Neuron (in vitro differentiated cells): ENCODE results near the gene LTB4R2.
A peak's percentile ranks its signal among the peaks of the same experiment; 100 is the strongest.
"Not testable (repeated sequence)": the region's sequence is repeated elsewhere in the genome, so short reads cannot be mapped to it uniquely, and the experiment has no call there.

Experiments used
- H2AFZ ChIP-seq: one replicate; pipeline ENCODE4 v1.6.1; 2013; ENCODE audit warnings: low read depth, mild to moderate bottlenecking, inconsistent platforms, low read length, moderate library complexity
- H3K27me3 ChIP-seq: one replicate; pipeline ENCODE4 v1.6.1; 2013; ENCODE audit warnings: low read length; ENCODE audit not compliant: insufficient read depth
- H3K36me3 ChIP-seq: one replicate; pipeline ENCODE4 v1.6.1; 2013; ENCODE audit warnings: low read length; ENCODE audit not compliant: insufficient read depth
- H3K4me1 ChIP-seq: one replicate; pipeline ENCODE4 v1.6.1; 2013; ENCODE audit warnings: low read length; ENCODE audit not compliant: insufficient read depth
- H3K4me3 ChIP-seq: 2 replicates; pipeline ENCODE4 v1.5.1; 2013; ENCODE audit warnings: mild to moderate bottlenecking, low read length, moderate library complexity
- H3K9me3 ChIP-seq: one replicate; pipeline ENCODE4 v1.6.1; 2013; ENCODE audit warnings: low read length

LTB4R2 gene

GRCh38 chr14:24324024-24324423, 14.1 kb downstream of the LTB4R2 start:
- Histone ChIP-seq H3K9me3 (no peaks in the 10 kb centered on the region), H3K27me3 (peaks cover 13% of the 10 kb centered on the region), H3K36me3 (no peaks in the 10 kb centered on the region), H2AFZ (no peak overlapping the region), H3K4me1 (no peaks in the 10 kb centered on the region), H3K4me3 (no peak overlapping the region)

- Histone ChIP-seq H3K9me3 (no peaks in the 10 kb centered on the region), H3K4me1 (no peaks in the 10 kb centered on the region), H2AFZ (no peak overlapping the region), H3K27me3 (peaks cover 15% of the 10 kb centered on the region), H3K36me3 (no peaks in the 10 kb centered on the region), H3K4me3 (no peak overlapping the region)
These were observed 15.1 kb downstream of the LTB4R2 start for GRCh38 chr14:24325041-24325530.

- H3K4me3 ChIP-seq = no peak overlapping the region
- no peaks in the 10 kb centered on the region for H3K4me1 ChIP-seq
- H3K36me3 ChIP-seq = no peaks in the 10 kb centered on the region
- H2AFZ ChIP-seq = no peak overlapping the region
- no peaks in the 10 kb centered on the region for H3K9me3 ChIP-seq
- H3K27me3 ChIP-seq = peaks cover 19% of the 10 kb centered on the region
These were observed 16.0 kb downstream of the LTB4R2 start for GRCh38 chr14:24325963-24326362.

GRCh38 chr14:24327303-24327702, 17.4 kb downstream of the LTB4R2 start:
- Histone ChIP-seq H2AFZ (no peak overlapping the region), H3K36me3 (no peaks in the 10 kb centered on the region), H3K4me3 (no peak overlapping the region), H3K4me1 (peaks cover under 1% of the 10 kb centered on the region), H3K27me3 (peaks cover 31% of the 10 kb centered on the region), H3K9me3 (no peaks in the 10 kb centered on the region)

GRCh38 chr14:24327914-24328313, 18.0 kb downstream of the LTB4R2 start:
- not testable (repeated sequence) for H3K4me3 ChIP-seq, H3K9me3 ChIP-seq, H2AFZ ChIP-seq, H3K4me1 ChIP-seq, H3K36me3 ChIP-seq
- H3K27me3 ChIP-seq = peaks cover 37% of the 10 kb centered on the region

- H3K9me3 ChIP-seq = no peaks in the 10 kb centered on the region
- H2AFZ ChIP-seq = no peak overlapping the region
- peaks cover 46% of the 10 kb centered on the region for H3K27me3 ChIP-seq
- peaks cover 2% of the 10 kb centered on the region for H3K4me1 ChIP-seq
- no peak overlapping the region for H3K4me3 ChIP-seq
- H3K36me3 ChIP-seq = no peaks in the 10 kb centered on the region
These were observed 19.2 kb downstream of the LTB4R2 start for GRCh38 chr14:24329073-24329663.

GRCh38 chr14:24329736-24330135, 19.8 kb downstream of the LTB4R2 start:
- Histone ChIP-seq H3K36me3 (no peaks in the 10 kb centered on the region), H3K4me1 (peaks cover 4% of the 10 kb centered on the region), H3K9me3 (no peaks in the 10 kb centered on the region), H2AFZ (no peak overlapping the region), H3K4me3 (no peak overlapping the region), H3K27me3 (peaks cover 51% of the 10 kb centered on the region)

GRCh38 chr14:24330973-24331674, 21.2 kb downstream of the LTB4R2 start:
- Histone ChIP-seq H3K36me3 (no peaks in the 10 kb centered on the region), H3K9me3 (no peaks in the 10 kb centered on the region), H3K27me3 (peaks cover 65% of the 10 kb centered on the region), H3K4me3 (no peak overlapping the region), H3K4me1 (peaks cover 6% of the 10 kb centered on the region), H2AFZ (no peak overlapping the region)

GRCh38 chr14:24331731-24332267, 21.9 kb downstream of the LTB4R2 start:
- Histone ChIP-seq H3K27me3 (peaks cover 72% of the 10 kb centered on the region), H3K4me1 (peaks cover 6% of the 10 kb centered on the region), H3K9me3 (no peaks in the 10 kb centered on the region), H2AFZ (no peak overlapping the region), H3K4me3 (no peak overlapping the region), H3K36me3 (no peaks in the 10 kb centered on the region)

- Histone ChIP-seq H3K4me1 (peaks cover 6% of the 10 kb centered on the region), H2AFZ (peak overlapping the region; percentile 7), H3K27me3 (peaks cover 78% of the 10 kb centered on the region)
These were observed 22.5 kb downstream of the LTB4R2 start for GRCh38 chr14:24332268-24332993.

GRCh38 chr14:24334431-24335291, 24.7 kb downstream of the LTB4R2 start, which contains the start of gene ADCY4:
Gene ADCY4 (minus strand): TSS chr14:24335071. CDS start chr14:24334652, 419 bp downstream.
- peaks cover 93% of the 10 kb centered on the region for H3K27me3 ChIP-seq
- H3K4me1 ChIP-seq = peaks cover 10% of the 10 kb centered on the region

More at GRCh38 chr14:24332268-24332993, 22.5 kb downstream of the LTB4R2 start:
- Histone ChIP-seq H3K9me3 (no peaks in the 10 kb centered on the region), H3K4me3 (no peak overlapping the region), H3K36me3 (no peaks in the 10 kb centered on the region)

GRCh38 chr14:24335461-24336171, 25.7 kb downstream of the LTB4R2 start:
- Histone ChIP-seq H3K36me3 (no peaks in the 10 kb centered on the region), H3K4me1 (peaks cover 10% of the 10 kb centered on the region), H3K9me3 (peaks cover 2% of the 10 kb centered on the region), H3K4me3 (no peak overlapping the region), H2AFZ (no peak overlapping the region), H3K27me3 (peaks cover 98% of the 10 kb centered on the region)

More at GRCh38 chr14:24334431-24335291, 24.7 kb downstream of the LTB4R2 start, which contains the start of gene ADCY4:
- no peak within 1 kb of the TSS for H3K4me3 ChIP-seq
- H3K36me3 ChIP-seq = no peaks in the 10 kb centered on the region
- no peaks in the 10 kb centered on the region for H3K9me3 ChIP-seq
- no peak within 1 kb of the TSS for H2AFZ ChIP-seq
